Measurements from ENCODE around the gene PCDH9. TPM values are rescaled to one million over a fixed set of nuclear protein-coding genes. Genes with fewer than 3 reads are reported as not detected.

The PCDH9 gene
- total and polyA plus RNA-seq, 2 of the 13 experiments (the other 11 are each of a cell fraction or from before 2014, with no cell fraction given), result 0.09 TPM; not detected in 1

DNA sequence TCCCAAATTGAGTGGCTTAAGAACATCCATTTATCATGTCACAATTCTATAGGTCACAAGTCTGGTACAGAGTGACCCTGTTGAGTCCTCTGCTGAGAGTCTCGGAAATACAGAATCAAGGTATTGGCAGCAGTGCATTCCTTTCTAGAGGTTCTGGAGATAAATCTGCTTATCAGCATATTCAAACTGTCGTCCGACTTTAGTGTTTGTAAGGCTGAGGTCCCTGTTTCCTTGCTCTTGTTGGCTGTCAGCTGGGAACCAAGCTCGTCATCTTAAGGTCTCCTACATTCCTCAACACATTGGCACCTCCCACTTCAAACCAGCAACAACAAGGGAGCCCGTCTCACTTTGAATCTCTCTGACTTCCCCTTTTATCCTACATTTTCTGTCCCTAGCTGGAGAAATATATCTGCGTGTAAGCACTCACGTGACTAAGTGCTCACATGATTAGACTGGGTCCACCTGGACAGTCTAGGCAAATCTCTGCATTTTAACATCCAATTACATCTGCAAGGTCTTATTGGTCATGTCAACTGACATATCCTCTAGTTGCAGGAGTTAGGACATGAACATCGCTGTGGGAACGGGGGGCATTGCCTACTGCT, 886.8 kb downstream of the PCDH9 start:
- FAIRE-seq, result no peak
- no peaks in the 10 kb centered on the region for H3K9me3 ChIP-seq (ENCODE audit: low read length)
- H2AFZ ChIP-seq (ENCODE audit: low read length), result no peak overlapping the region
- H3K27ac ChIP-seq (ENCODE audit: extremely low read length, insufficient read depth, low read length), result no peak overlapping the region
- intact Hi-C loops (cut with micrococcal nuclease; ENCODE audit: unreplicated experiment) (no loop called here), in situ Hi-C loops (cut with HindIII; ENCODE audit: extremely low pct_ligation_motif_present, low pct_unique_long_range_greater_than_20kb) (no loop called here)
- H3K9ac ChIP-seq (ENCODE audit: insufficient read depth, low read depth, low read length), result no peak overlapping the region
- no peaks in the 10 kb centered on the region for H3K27me3 ChIP-seq (ENCODE audit: control insufficient read depth in 1 of 2, insufficient read depth in 2 of 2, low read length in 2 of 2)
- DNase-seq (ENCODE audit: low spot score), result no peak
- 2% methylated on average over 9 of the region's 9 CpGs for WGBS (ENCODE audit: low lambda C conversion rate)
- POLR2A ChIA-PET, result no interaction called here
- H4K20me1 ChIP-seq (ENCODE audit: insufficient read depth, low read length), result no peaks in the 10 kb centered on the region
- no peaks in the 10 kb centered on the region for H3K4me1 ChIP-seq (ENCODE audit: insufficient read depth, low read length)
- TF ChIP-seq, protein P1, sequence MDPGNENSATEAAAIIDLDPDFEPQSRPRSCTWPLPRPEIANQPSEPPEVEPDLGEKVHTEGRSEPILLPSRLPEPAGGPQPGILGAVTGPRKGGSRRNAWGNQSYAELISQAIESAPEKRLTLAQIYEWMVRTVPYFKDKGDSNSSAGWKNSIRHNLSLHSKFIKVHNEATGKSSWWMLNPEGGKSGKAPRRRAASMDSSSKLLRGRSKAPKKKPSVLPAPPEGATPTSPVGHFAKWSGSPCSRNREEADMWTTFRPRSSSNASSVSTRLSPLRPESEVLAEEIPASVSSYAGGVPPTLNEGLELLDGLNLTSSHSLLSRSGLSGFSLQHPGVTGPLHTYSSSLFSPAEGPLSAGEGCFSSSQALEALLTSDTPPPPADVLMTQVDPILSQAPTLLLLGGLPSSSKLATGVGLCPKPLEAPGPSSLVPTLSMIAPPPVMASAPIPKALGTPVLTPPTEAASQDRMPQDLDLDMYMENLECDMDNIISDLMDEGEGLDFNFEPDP (CRISPR knock-in tag; conservative IDR thresholded peaks at IDR 0.05), result no peak
- TF ChIP-seq, protein P2, sequence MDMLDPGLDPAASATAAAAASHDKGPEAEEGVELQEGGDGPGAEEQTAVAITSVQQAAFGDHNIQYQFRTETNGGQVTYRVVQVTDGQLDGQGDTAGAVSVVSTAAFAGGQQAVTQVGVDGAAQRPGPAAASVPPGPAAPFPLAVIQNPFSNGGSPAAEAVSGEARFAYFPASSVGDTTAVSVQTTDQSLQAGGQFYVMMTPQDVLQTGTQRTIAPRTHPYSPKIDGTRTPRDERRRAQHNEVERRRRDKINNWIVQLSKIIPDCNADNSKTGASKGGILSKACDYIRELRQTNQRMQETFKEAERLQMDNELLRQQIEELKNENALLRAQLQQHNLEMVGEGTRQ (IDR thresholded peaks at IDR 0.05; ENCODE audit: low read depth, low read length), result 0 out of 2 replicates have a peak, but pooled peaks have one; percentile 12
- TF ChIP-seq, protein P2 (CRISPR knock-in tag; IDR thresholded peaks at IDR 0.05; ENCODE audit: borderline replicate concordance), result no peak
- peak in 1 of 2 experiments; percentile 42; a peak in 2 of 4 replicates for TF ChIP-seq MAFK (conservative IDR thresholded peaks at IDR 0.05 in 1 of 2, IDR thresholded peaks at IDR 0.05 in 1 of 2; ENCODE audit: low read length in 2 of 2)
- H3K36me3 ChIP-seq (replicated peaks in 1 of 2; ENCODE audit: control insufficient read depth in 1 of 2, insufficient read depth in 2 of 2, low read length in 2 of 2), result no peaks in the 10 kb centered on the region
- CTCF ChIA-PET (ENCODE audit: low intra/inter-chr PET ratio, low total read pairs), result no interaction called here
- H3K4me3 ChIP-seq (replicated peaks in 1 of 3; ENCODE audit: insufficient read depth in 1 of 3, low read depth in 2 of 3, low read length in 3 of 3), result no peak overlapping the region
- no peak for ATAC-seq
- BruUV-seq (replicated peaks), result no TSS peak
- no peaks in the 10 kb centered on the region for H3K79me2 ChIP-seq (ENCODE audit: insufficient read depth, low read length)
- H3K4me2 ChIP-seq (ENCODE audit: low read depth, low read length), result no peak overlapping the region
